VCaP (cell line): ENCODE results near the gene TAF1B.
A peak's percentile ranks its signal among the peaks of the same experiment; 100 is the strongest.

Experiments used
- H3K27ac ChIP-seq: fragments of 450-650 bp; 2 replicates; pipeline ENCODE4 v1.5.1; 2017
- CTCF ChIP-seq: fragments of 450-650 bp; conservative IDR thresholded peaks from 2 replicates; pipeline ENCODE4 v1.5.1; 2017; ENCODE audit warnings: mild to moderate bottlenecking, moderate library complexity

The TAF1B gene

GRCh38 chr2:9972621-9973479, 129.6 kb downstream of the TAF1B start:
- H3K27ac ChIP-seq = peak overlapping the region; percentile 27; the same call in 1 of the 2 replicates
- TF ChIP-seq CTCF = no peak

DNA sequence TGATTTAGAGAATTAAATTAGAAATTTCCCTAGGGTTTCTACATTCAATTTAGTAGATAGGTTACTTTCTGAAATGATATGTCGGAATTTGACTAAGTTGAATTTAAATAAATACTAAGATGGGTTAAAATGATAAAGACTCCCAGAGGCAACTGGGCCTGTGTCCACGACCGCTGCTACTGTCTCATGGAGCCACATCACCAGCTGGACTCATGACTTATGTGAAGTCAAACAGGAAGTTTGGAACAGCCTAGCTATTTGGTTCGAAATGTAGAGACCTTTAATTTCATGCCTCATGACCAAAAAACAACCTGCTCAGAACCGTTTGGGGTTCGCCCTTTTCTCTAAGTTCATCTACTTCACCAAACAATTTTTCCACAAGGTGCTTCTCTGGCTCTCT, 130.4 kb downstream of the TAF1B start:
- H3K27ac ChIP-seq = no peak overlapping the region
- TF ChIP-seq CTCF = no peak

GRCh38 chr2:9974343-9974742, 131.1 kb downstream of the TAF1B start:
- TF ChIP-seq CTCF = no peak
- H3K27ac ChIP-seq = peak overlapping the region; percentile 42; the same call in 1 of the 2 replicates

DNA sequence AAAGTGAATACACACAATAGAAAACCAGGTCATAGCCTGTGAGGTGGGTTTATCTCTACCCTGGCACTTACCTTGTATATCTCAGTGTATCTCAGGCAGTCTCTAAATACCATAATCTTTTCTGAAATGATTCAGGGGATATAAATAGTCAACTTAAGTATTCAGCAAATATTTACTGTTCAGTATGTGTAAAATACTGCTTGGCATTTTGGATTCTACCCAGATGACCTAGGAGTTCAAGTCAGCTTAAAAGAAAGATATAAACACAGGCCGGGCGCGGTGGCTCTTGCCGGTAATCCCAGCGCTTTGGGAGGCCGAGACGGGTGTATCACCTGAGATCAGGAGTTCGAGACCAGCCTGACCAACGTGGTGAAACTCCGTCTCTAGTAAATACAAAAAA, 132.1 kb downstream of the TAF1B start:
- TF ChIP-seq CTCF = no peak
- peak overlapping the region; percentile 42 for H3K27ac ChIP-seq

GRCh38 chr2:9975805-9976447, 132.7 kb downstream of the TAF1B start:
- peak overlapping the region; percentile 42 for H3K27ac ChIP-seq
- TF ChIP-seq CTCF = no peak

DNA sequence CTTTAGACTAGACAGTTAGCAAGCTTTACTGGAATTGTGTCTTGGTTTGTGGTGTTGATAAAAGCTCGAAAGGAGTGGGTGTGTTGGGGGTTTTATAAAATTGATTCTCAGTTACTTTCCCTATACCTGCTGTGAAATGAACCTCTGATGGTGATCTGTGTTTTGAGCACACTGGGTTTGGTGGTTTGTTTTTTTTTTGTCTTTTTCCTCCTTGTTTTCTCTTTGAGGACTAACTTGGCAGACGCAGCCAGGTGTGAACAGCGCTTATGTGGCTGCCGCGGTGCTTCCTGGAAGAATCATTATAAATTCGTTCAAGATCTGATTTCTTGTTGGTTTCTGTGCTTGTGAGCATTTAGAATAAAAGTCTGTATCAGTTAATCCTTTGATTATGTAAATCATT, 136.7 kb downstream of the TAF1B start:
- TF ChIP-seq CTCF = no peak
- no peak overlapping the region for H3K27ac ChIP-seq

- no peak for TF ChIP-seq CTCF
These were observed 137.2 kb downstream of the TAF1B start for GRCh38 chr2:9980520-9980919.

More at GRCh38 chr2:9980520-9980919, 137.2 kb downstream of the TAF1B start:
- H3K27ac ChIP-seq = no peak overlapping the region
